IPS-18c (cell line): ENCODE measurements around the gene TRPV4.

ENCODE experiments used
- H3K4me3 ChIP-seq: 2 replicates; pipeline ENCODE4 v1.7.0; 2013; ENCODE audit warnings: low read depth, mild to moderate bottlenecking, low read length, moderate library complexity; ENCODE audit not compliant: insufficient read depth
- H3K9me3 ChIP-seq: one replicate; pipeline ENCODE4 v1.6.1; 2013; ENCODE audit warnings: mild to moderate bottlenecking, low read length, moderate library complexity; ENCODE audit not compliant: control insufficient read depth, insufficient read depth

Gene TRPV4

DNA sequence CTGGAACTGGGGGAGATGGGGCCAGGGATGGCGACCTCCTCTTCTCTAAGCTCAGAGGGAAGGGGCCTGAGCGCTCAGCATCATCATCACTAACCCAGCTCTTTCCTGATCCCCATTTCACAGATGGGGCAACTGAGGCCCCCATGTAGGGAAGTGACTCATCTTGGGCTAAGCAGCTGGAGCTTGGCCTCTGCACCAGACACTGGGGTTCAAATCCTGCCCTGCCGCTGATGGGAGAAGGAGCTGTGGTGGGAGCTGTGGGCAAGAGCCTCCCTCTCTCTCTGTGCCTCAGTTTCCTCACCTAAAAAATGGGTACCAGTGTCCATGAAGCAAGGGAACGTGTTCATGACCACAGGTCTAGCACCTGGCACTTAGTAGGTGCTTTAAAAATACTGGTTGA lies 2.6 kb upstream of the TRPV4 start:
- Histone ChIP-seq H3K9me3 (no peaks in the 10 kb centered on the region), H3K4me3 (no peak overlapping the region)

DNA sequence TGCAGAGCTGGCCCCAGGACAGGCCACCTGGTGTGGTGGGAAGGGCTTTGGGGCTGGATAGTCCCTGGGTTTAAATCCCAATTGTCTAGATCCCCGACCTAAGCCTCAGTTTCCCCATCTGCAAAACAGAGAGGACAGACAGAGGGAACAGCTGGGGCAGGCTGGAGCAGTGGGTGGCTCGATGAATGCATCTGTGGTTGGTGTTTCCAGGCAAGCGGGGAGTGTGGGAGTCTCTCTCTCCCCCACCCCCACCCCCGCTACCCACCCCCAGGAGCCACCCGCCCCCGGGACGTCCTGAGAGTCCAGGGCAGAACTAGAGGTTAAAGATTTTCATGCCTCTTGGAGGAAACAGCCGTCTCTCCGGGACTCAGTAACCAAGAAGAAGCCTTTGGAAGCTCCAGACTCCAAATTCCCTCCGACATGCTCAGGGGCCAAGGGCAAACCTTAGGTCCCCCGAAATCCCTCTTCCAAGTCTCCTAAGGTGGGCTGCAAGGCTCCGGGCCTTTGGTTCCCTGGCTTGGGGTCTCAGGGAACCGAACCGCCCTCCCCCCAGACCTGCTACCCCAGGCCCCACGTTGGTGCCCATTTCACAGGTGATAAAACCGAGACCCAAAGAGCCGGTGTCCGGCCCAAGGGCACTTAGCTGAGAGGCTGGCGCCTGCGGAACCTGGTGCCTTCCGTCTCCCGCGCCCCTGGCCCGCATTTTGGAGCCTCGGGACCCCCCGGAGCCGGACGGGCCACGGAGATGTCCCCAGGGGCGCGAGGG lies 474 bp downstream of the TRPV4 start:
- peak overlapping the region; percentile 60 for H3K4me3 ChIP-seq
- no peaks in the 10 kb centered on the region for H3K9me3 ChIP-seq

- no peak overlapping the region for H3K4me3 ChIP-seq
- no peaks in the 10 kb centered on the region for H3K9me3 ChIP-seq
These were observed 1.3 kb downstream of the TRPV4 start for GRCh38 chr12:109831929-109832328.

DNA sequence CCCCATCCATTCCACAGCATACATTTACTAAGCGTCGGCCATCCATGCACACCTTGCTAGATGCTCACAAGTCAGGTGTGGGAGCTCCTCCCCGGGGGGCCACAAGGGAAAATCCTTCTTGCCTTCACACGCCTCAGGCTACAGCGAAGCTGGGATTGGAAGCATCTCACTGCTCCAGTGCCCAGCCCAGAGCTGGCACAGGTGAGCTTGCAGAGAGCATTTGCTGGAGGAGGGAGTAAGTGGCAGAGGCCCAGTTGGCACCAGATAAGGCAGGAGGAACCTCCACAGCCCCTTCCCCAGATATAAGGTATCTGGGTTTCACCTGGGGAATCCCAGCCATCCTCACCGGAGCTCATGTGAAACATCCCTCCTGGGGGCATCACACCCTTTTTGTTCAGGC lies 1.8 kb downstream of the TRPV4 start:
- H3K9me3 ChIP-seq, result no peaks in the 10 kb centered on the region
- H3K4me3 ChIP-seq, result no peak overlapping the region

DNA sequence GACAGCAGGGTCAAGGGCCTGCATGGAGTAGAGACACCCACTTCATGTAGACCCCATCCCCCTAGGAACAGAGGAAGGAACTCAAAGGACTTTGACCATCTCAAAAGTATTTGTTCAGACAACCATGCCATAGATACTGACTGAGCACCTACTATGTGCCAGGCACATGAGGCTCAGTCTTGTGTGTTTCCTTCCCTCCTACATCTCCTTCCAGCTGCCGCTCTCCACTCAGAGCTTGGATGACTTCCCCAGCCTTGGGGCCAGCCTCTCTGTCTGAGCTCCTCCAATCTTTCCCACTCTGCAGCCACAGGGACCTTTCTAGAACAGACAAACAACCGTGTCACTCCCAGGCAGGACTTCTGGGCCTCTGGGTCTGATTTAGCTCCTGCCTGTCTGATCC lies 2.5 kb downstream of the TRPV4 start:
- Histone ChIP-seq H3K4me3 (no peak overlapping the region), H3K9me3 (no peaks in the 10 kb centered on the region)

- H3K9me3 ChIP-seq, result no peaks in the 10 kb centered on the region
- H3K4me3 ChIP-seq, result no peak overlapping the region
These were observed 2.9 kb downstream of the TRPV4 start for GRCh38 chr12:109830267-109830666.

GRCh38 chr12:109829667-109830066 lies 3.5 kb downstream of the TRPV4 start:
- Histone ChIP-seq H3K9me3 (no peaks in the 10 kb centered on the region), H3K4me3 (no peak overlapping the region)

DNA sequence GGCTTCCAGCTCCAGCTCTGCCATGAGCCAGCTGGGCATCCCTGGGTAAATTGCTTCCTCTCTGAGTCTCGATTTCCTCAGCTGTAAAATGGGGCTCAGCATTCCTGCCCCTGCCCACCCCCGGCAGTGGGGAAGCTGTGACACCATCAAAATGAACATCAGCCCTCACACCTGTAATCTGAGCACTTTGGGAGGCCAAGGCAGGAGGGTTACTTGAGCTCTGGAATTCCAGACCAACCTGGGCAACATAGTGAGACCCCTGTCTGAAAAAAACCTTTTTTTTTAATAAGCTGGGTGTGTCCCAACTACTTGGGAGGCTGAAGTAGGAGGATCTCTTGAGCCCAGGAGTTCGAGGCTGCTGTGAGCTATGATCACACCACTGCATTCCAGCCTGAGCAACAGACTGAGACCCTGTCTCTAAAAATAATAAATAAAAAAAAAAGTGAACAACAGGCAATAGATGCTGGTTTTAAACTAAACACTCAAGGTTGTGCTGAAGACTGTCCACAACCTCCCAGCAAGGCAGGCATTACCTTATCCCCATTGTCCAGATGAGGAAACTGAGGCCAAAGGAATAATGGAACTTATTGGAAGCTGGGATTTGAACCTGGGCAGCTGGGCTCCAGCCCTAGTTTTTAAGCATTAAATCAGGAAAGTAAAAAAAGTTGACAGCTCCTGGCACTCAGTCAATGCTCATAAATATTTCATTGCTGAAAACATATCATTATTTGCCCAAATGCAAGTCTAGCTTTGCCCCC lies 4.3 kb downstream of the TRPV4 start:
- H3K9me3 ChIP-seq, result no peaks in the 10 kb centered on the region
- H3K4me3 ChIP-seq, result no peak overlapping the region

- Histone ChIP-seq H3K4me3 (no peak overlapping the region), H3K9me3 (no peaks in the 10 kb centered on the region)
These were observed 5.3 kb downstream of the TRPV4 start for GRCh38 chr12:109827566-109828550.

DNA sequence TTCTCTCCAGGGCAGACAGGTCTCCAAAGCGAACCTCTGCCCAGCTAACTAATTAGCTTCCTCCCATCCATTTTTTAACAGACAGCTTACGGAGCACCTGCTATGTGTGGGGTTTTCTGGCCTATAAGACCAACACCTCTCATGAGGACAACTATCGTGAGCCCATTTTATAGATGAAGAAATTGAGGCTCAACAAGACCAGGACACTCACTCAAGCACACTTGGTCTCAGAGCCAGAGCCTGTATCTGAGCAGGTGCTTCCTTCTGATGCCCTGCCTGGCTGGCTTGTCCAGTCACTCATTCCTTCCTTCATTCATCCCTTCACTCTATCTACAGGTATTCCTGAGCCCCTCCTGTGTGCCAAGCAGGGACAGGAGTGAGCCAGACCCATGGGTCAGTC lies 6.1 kb downstream of the TRPV4 start:
- no peak overlapping the region for H3K4me3 ChIP-seq
- H3K9me3 ChIP-seq, result no peaks in the 10 kb centered on the region

DNA sequence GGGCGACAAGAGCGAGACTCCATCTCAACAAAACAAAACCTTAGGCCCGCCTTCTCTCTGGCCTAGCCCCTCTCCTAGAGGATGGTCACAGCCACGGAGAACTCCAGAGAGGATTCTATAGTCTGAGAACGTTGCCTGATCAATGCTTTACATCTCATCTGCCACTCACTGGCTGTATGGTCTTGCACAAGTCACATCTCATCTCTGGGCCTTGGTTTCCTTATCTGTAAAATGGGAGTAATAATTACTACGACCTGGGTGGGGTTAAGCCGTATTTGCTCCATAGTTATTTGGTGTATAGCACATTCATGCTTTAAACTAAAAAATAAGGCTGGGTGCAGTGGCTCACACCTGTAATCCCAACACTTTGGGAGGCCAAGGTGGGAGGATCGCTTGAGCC lies 8.5 kb downstream of the TRPV4 start:
- Histone ChIP-seq H3K4me3 (no peak overlapping the region), H3K9me3 (no peaks in the 10 kb centered on the region)

DNA sequence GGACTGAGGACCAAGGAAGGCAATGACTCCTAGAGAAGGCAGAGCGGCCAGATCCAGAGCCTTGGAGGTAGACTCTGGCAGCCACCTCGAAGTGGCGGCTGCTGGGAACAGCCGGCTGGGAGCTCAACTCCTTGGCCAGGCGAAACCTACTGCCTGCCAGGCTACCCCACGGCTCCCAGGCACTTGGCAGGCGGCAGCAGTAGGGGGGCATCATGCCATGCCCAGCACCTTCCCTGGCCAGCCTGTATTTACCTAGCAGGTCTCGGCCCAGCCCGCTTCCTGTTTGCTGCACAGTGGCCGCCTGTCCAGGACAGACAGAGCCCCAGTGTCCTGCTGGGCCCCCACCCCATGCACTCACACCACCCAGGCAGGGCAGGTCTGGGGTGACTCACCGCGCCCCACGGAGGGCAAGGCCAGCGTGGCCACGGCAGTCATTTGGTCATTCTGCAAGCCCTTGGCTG lies 10.2 kb downstream of the TRPV4 start:
- Histone ChIP-seq H3K4me3 (no peak overlapping the region), H3K9me3 (no peaks in the 10 kb centered on the region)

- Histone ChIP-seq H3K4me3 (no peak overlapping the region), H3K9me3 (no peaks in the 10 kb centered on the region)
These were observed 10.8 kb downstream of the TRPV4 start for GRCh38 chr12:109822416-109822815.

GRCh38 chr12:109821968-109822367 lies 11.2 kb downstream of the TRPV4 start:
- Histone ChIP-seq H3K9me3 (no peaks in the 10 kb centered on the region), H3K4me3 (no peak overlapping the region)

- Histone ChIP-seq H3K4me3 (no peak overlapping the region), H3K9me3 (no peaks in the 10 kb centered on the region)
These were observed 12.3 kb downstream of the TRPV4 start for GRCh38 chr12:109820816-109821381.

GRCh38 chr12:109818905-109819500 lies 14.2 kb downstream of the TRPV4 start:
- no peaks in the 10 kb centered on the region for H3K9me3 ChIP-seq
- H3K4me3 ChIP-seq, result no peak overlapping the region

GRCh38 chr12:109818253-109818652 lies 14.9 kb downstream of the TRPV4 start:
- Histone ChIP-seq H3K9me3 (no peaks in the 10 kb centered on the region), H3K4me3 (no peak overlapping the region)
